Naive thymus-derived CD4-positive, alpha-beta T cell (primary cell): ENCODE data around the gene ICAM3. TPM values are rescaled to one million over a fixed set of nuclear protein-coding genes. Genes with fewer than 3 reads are reported as not detected.

Experiments
- ATAC-seq: fragments of 150-1000 bp; cut with Tn5 transposase; 2 replicates; pipeline ENCODE4 v1.10.0; 2021; ENCODE audit warnings: mild to moderate bottlenecking, moderate library complexity
- CTCF ChIA-PET: fragments of 350-600 bp; sonication (Branson Sonifier 250); formaldehyde crosslinking; loops from one replicate; lab custom pipeline; 2021; ENCODE audit warnings: antibody characterized with exemption; lab: Charles Lee
- POLR2A ChIA-PET: fragments of 350-600 bp; sonication (Branson Sonifier 250); formaldehyde crosslinking; loops from one replicate; lab custom pipeline; 2021; ENCODE audit warnings: antibody characterized with exemption, inconsistent platforms; lab: Charles Lee
- DNase-seq, 9 donors: peaks; one replicate each; pipeline versions ENCODE4 v3.0.0 to v3.0.0-alpha.2; 2020 to 2022; ENCODE audit warnings: mixed read lengths in 1 of 9
- H3K27ac ChIP-seq: one replicate; pipeline ENCODE4 v1.7.0; 2013; ENCODE audit warnings: mild to moderate bottlenecking, low read depth, low read length, moderate library complexity
- H3K27me3 ChIP-seq, 2 donors: one replicate each; pipeline ENCODE4 v1.7.0; 2013; ENCODE audit warnings: low read length in 2 of 2, mild to moderate bottlenecking in 2 of 2, moderate library complexity in 2 of 2; ENCODE audit not compliant: control insufficient read depth in 2 of 2, insufficient read depth in 2 of 2
- H3K36me3 ChIP-seq, 3 experiments: 1 replicate in 2 of 3; 2 replicates in 1 of 3; pipeline ENCODE4 v1.7.0; 2013; ENCODE audit warnings: low read length in 3 of 3, mild to moderate bottlenecking in 3 of 3, moderate library complexity in 1 of 3; ENCODE audit not compliant: insufficient read depth in 3 of 3, control insufficient read depth in 2 of 3
- H3K4me1 ChIP-seq, 2 donors: one replicate each; pipeline ENCODE4 v1.7.0; 2013; ENCODE audit warnings: low read length in 2 of 2, mild to moderate bottlenecking in 2 of 2, moderate library complexity in 1 of 2; ENCODE audit not compliant: control insufficient read depth in 2 of 2, insufficient read depth in 2 of 2
- H3K4me3 ChIP-seq: 2 replicates; pipeline ENCODE4 v1.7.0; 2013; ENCODE audit warnings: mild to moderate bottlenecking, low read length
- H3K9me3 ChIP-seq, 3 experiments: 1 replicate in 2 of 3; 2 replicates in 1 of 3; pipeline ENCODE4 v1.7.0; 2013; ENCODE audit warnings: low read length in 3 of 3; ENCODE audit not compliant: control insufficient read depth in 2 of 3
- H3K27ac Mint-ChIP-seq, 9 donors: one replicate each; pipeline ENCODE4 v1.8.0; 2020 to 2022; ENCODE audit warnings: mixed read lengths in 9 of 9, mild to moderate bottlenecking in 8 of 9, moderate library complexity in 5 of 9, inconsistent platforms in 2 of 9
- H3K27me3 Mint-ChIP-seq, 5 donors: one replicate each; pipeline ENCODE4 v1.8.0; 2021 to 2022; ENCODE audit warnings: mixed read lengths in 5 of 5, mild to moderate bottlenecking in 1 of 5
- H3K36me3 Mint-ChIP-seq, 5 donors: one replicate each; pipeline ENCODE4 v1.8.0; 2020 to 2022; ENCODE audit warnings: mixed read lengths in 5 of 5, mild to moderate bottlenecking in 3 of 5, inconsistent platforms in 1 of 5
- H3K4me1 Mint-ChIP-seq, 7 donors: one replicate each; pipeline ENCODE4 v1.8.0; 2020 to 2022; ENCODE audit warnings: mixed read lengths in 7 of 7, mild to moderate bottlenecking in 3 of 7, inconsistent platforms in 1 of 7
- H3K4me3 Mint-ChIP-seq, 10 donors: one replicate each; pipeline ENCODE4 v1.8.0; 2020 to 2022; ENCODE audit warnings: mild to moderate bottlenecking in 10 of 10, mixed read lengths in 10 of 10, moderate library complexity in 6 of 10, inconsistent platforms in 2 of 10
- H3K9me3 Mint-ChIP-seq, 11 donors: one replicate each; pipeline ENCODE4 v1.8.0; 2020 to 2022; ENCODE audit warnings: mixed read lengths in 11 of 11, mild to moderate bottlenecking in 4 of 11, inconsistent platforms in 1 of 11, moderate library complexity in 1 of 11
- intact Hi-C, 2 donors: fragments of 100-400 bp; cut with micrococcal nuclease; formaldehyde crosslinking; loops; one replicate each; pipeline ENCODE4 v1.15.1; 2023
- polyA plus RNA-seq, 2 donors: library from polyadenylated mRNA; unstranded; fragments of 300-500 nt; fragmentation: Illumina TruSeq; gene quantifications; one replicate each; pipeline ENCODE4 v1.2.3, GENCODE V29; 2021
- total RNA-seq, 6 experiments: library from RNA in 5 of 6; stranded (reverse) in 5 of 6; gene quantifications; 1 replicate in 5 of 6; 2 replicates in 1 of 6; pipeline ENCODE4 v1.2.3 and lab custom pipeline; 2021 to 2026

The ICAM3 gene
- total and polyA plus RNA-seq, 7 experiments from 2014 or later, result 165 to 244 (median 195) TPM

GRCh38 chr19:10292206-10292788 is 47.1 kb downstream of the ICAM3 start:
- CTCF ChIA-PET, result interaction anchor here (1.5 kb wide), 2 partner anchors 23 to 96 kb away, joined by 5 read pairs; no protein-coding TSS in a partner anchor
- POLR2A ChIA-PET, result interaction anchor here (5.3 kb wide), 1 partner anchor 22 kb away, joined by 28 read pairs; the partner anchor contains the start of gene ICAM1
- DNase-seq (peak in 8 of 9 donors; percentile 49 to 85 (median 54)), ATAC-seq (peak; percentile 74)
- Mint-ChIP-seq H3K4me3 (peak overlapping the region; percentile 70 to 87 (median 80)), H3K27me3 (peaks cover 43 to 81% (median 52%) of the 10 kb centered on the region in 5 donors), H3K36me3 (peaks cover 0 to 12% (median 0%) of the 10 kb centered on the region in 5 donors), H3K4me1 (peaks cover 44 to 71% (median 60%) of the 10 kb centered on the region in 7 donors), H3K9me3 (peaks cover 0 to 4% (median 0%) of the 10 kb centered on the region in 11 donors), H3K27ac (peak overlapping the region in 4 of 9 donors; percentile 34 to 88 (median 68))
- peaks cover 8 to 55% of the 10 kb centered on the region in 2 donors for H3K27me3 ChIP-seq
- intact Hi-C loops, result loop anchor here in 1 of 2 donors (5.0 kb wide), 1 partner anchor 220 kb away; no protein-coding TSS in a partner anchor
- H3K4me3 ChIP-seq, result peak overlapping the region; percentile 54
- H3K4me1 ChIP-seq, result peaks cover 62 to 66% of the 10 kb centered on the region in 2 donors
- H3K9me3 ChIP-seq, result no peaks in the 10 kb centered on the region
- H3K27ac ChIP-seq, result no peak overlapping the region
- H3K36me3 ChIP-seq, result no peaks in the 10 kb centered on the region

- Histone ChIP-seq H3K27ac (no peak overlapping the region), H3K27me3 (peaks cover 8 to 58% of the 10 kb centered on the region in 2 donors)
- POLR2A ChIA-PET, result interaction anchor here (0.6 to 5.3 kb wide), 2 partner anchors 12 to 21 kb away, joined by 6 to 28 read pairs; partner anchors contain the start of gene ICAM1
Observed at GRCh38 chr19:10291554-10292205, 47.7 kb downstream of the ICAM3 start.

GRCh38 chr19:10290876-10291553 is 48.4 kb downstream of the ICAM3 start:
- H3K4me3 ChIP-seq, result peak overlapping the region; percentile 57
- peaks cover 0 to 17% (median under 1%) of the 10 kb centered on the region in 5 donors for H3K36me3 Mint-ChIP-seq
- H3K9me3 ChIP-seq, result no peaks in the 10 kb centered on the region
- ChIA-PET CTCF (interaction anchor here (1.0 to 1.5 kb wide), 2 partner anchors 24 to 98 kb away, joined by 3 to 5 read pairs; no protein-coding TSS in a partner anchor), POLR2A (interaction anchor here (0.6 to 5.3 kb wide), 2 partner anchors 11 to 20 kb away, joined by 6 to 28 read pairs; partner anchors contain the start of gene ICAM1)
- H3K4me1 Mint-ChIP-seq, result peaks cover 49 to 82% (median 72%) of the 10 kb centered on the region in 7 donors
- peaks cover 61 to 77% of the 10 kb centered on the region in 2 donors for H3K4me1 ChIP-seq
- ATAC-seq (peak; percentile 25), DNase-seq (peak in 5 of 9 donors; percentile 34 to 68 (median 39))
- H3K9me3 Mint-ChIP-seq, result peaks cover 0 to 4% (median 0%) of the 10 kb centered on the region in 11 donors
- H3K4me3 Mint-ChIP-seq, result peak overlapping the region; percentile 59 to 87 (median 81)
- peaks cover 43 to 78% (median 52%) of the 10 kb centered on the region in 5 donors for H3K27me3 Mint-ChIP-seq
- H3K27ac ChIP-seq, result no peak overlapping the region
- H3K27ac Mint-ChIP-seq, result peak overlapping the region in 2 of 9 donors; percentile 22 to 69
- H3K36me3 ChIP-seq, result no peaks in the 10 kb centered on the region
- intact Hi-C loops, result loop anchor here in 1 of 2 donors (5.0 kb wide), 1 partner anchor 221 kb away; no protein-coding TSS in a partner anchor
- H3K27me3 ChIP-seq, result peaks cover 8 to 58% of the 10 kb centered on the region in 2 donors

More at GRCh38 chr19:10291554-10292205, 47.7 kb downstream of the ICAM3 start:
- CTCF ChIA-PET, result interaction anchor here (1.5 kb wide), 2 partner anchors 22 to 97 kb away, joined by 5 read pairs; no protein-coding TSS in a partner anchor
- Mint-ChIP-seq H3K27ac (peak overlapping the region in 3 of 9 donors; percentile 34 to 80 (median 48)), H3K27me3 (peaks cover 43 to 79% (median 52%) of the 10 kb centered on the region in 5 donors), H3K9me3 (peaks cover 0 to 4% (median 0%) of the 10 kb centered on the region in 11 donors), H3K4me3 (peak overlapping the region; percentile 70 to 87 (median 81)), H3K4me1 (peaks cover 44 to 75% (median 66%) of the 10 kb centered on the region in 7 donors), H3K36me3 (peaks cover 0 to 12% (median 0%) of the 10 kb centered on the region in 5 donors)
- intact Hi-C loops, result loop anchor here in 1 of 2 donors (5.0 kb wide), 1 partner anchor 221 kb away; no protein-coding TSS in a partner anchor
- DNase-seq (peak in 2 of 9 donors; percentile 23 to 29), ATAC-seq (no peak)
- Histone ChIP-seq H3K4me1 (peaks cover 62 to 73% of the 10 kb centered on the region in 2 donors), H3K4me3 (peak overlapping the region; percentile 54), H3K9me3 (no peaks in the 10 kb centered on the region), H3K36me3 (no peaks in the 10 kb centered on the region)

GRCh38 chr19:10290357-10290875 is 49.0 kb downstream of the ICAM3 start:
- Mint-ChIP-seq H3K27ac (peak overlapping the region in 3 of 9 donors; percentile 14 to 69 (median 22)), H3K4me1 (peaks cover 43 to 76% (median 66%) of the 10 kb centered on the region in 7 donors), H3K27me3 (peaks cover 38 to 72% (median 47%) of the 10 kb centered on the region in 5 donors), H3K9me3 (peaks cover 0 to 4% (median 0%) of the 10 kb centered on the region in 11 donors), H3K36me3 (peaks cover under 1 to 20% (median 5%) of the 10 kb centered on the region in 5 donors), H3K4me3 (peak overlapping the region; percentile 59 to 87 (median 81))
- CTCF ChIA-PET, result interaction anchor here (1.0 kb wide), 1 partner anchor 23 kb away, joined by 3 read pairs; no protein-coding TSS in a partner anchor
- no peaks in the 10 kb centered on the region for H3K9me3 ChIP-seq
- H3K27ac ChIP-seq, result no peak overlapping the region
- POLR2A ChIA-PET, result interaction anchor here (1.1 to 5.3 kb wide), 2 partner anchors 20 to 96 kb away, joined by 3 to 28 read pairs; partner anchors contain the start of gene ICAM1
- DNase-seq, result peak in 2 of 9 donors; percentile 11 to 23
- peaks cover 0 to 5% (median 0%) of the 10 kb centered on the region in 3 experiments for H3K36me3 ChIP-seq
- intact Hi-C loops, result loop anchor here in 1 of 2 donors (5.0 kb wide), 1 partner anchor 222 kb away; no protein-coding TSS in a partner anchor
- H3K4me1 ChIP-seq, result peaks cover 55 to 73% of the 10 kb centered on the region in 2 donors
- H3K4me3 ChIP-seq, result peak overlapping the region; percentile 57
- H3K27me3 ChIP-seq, result peaks cover 8 to 58% of the 10 kb centered on the region in 2 donors
- ATAC-seq, result no peak

GRCh38 chr19:10289836-10290356 is 49.5 kb downstream of the ICAM3 start, which contains the start of gene ICAM5:
Gene ICAM5 (plus strand): TSS chr19:10289952. CDS start chr19:10290044, 92 bp downstream.
- Mint-ChIP-seq H3K27ac (peak within 1 kb of the TSS in 4 of 9 donors; percentile 14 to 69 (median 30)), H3K27me3 (peaks cover 37 to 68% (median 46%) of the 10 kb centered on the region in 5 donors), H3K9me3 (peaks cover 0 to 4% (median 0%) of the 10 kb centered on the region in 11 donors), H3K4me3 (peak within 1 kb of the TSS; percentile 70 to 87 (median 81)), H3K4me1 (peaks cover 43 to 79% (median 66%) of the 10 kb centered on the region in 7 donors), H3K36me3 (peaks cover 6 to 24% (median 10%) of the 10 kb centered on the region in 5 donors)
- POLR2A ChIA-PET, result interaction anchor here (0.9 to 5.3 kb wide), 4 partner anchors 19 to 96 kb away, joined by 3 to 28 read pairs (median 4); partner anchors contain the start of genes FDX2 and ICAM1
- intact Hi-C loops, result loop anchor here (1.0 to 5.0 kb wide), 5 partner anchors 19 to 222 kb away; partner anchors contain the start of genes ICAM1 (in 1 of the 2) and RAVER1 (in 1 of the 2)
- Histone ChIP-seq H3K27me3 (peaks cover 8 to 56% of the 10 kb centered on the region in 2 donors), H3K36me3 (peaks cover 0 to 11% (median 0%) of the 10 kb centered on the region in 3 experiments), H3K27ac (no peak within 1 kb of the TSS), H3K9me3 (no peaks in the 10 kb centered on the region), H3K4me3 (peak within 1 kb of the TSS; percentile 57), H3K4me1 (peaks cover 50 to 69% of the 10 kb centered on the region in 2 donors)
- CTCF ChIA-PET, result interaction anchor here (1.0 to 1.1 kb wide), 2 partner anchors 23 to 27 kb away, joined by 3 read pairs; no protein-coding TSS in a partner anchor
- ATAC-seq (no peak), DNase-seq (peak in 2 of 9 donors; percentile 22 to 57)
